RWPE1 (cell line): ENCODE data around the gene CBFA2T2.

Source experiments
- CTCF ChIA-PET: fragments of 350-600 bp; sonication (Branson Sonifier 250); formaldehyde crosslinking; extraction: SDS; loops from one replicate; lab custom pipeline; 2021; lab: Yijun Ruan, JAX
- POLR2A ChIA-PET: fragments of 400-600 bp; formaldehyde crosslinking; extraction: SDS; loops from one replicate; lab custom pipeline; 2020; ENCODE audit warnings: antibody characterized with exemption; ENCODE audit not compliant: low non-redundant PET; lab: Yijun Ruan, JAX
- DNase-seq: peaks from one replicate; pipeline ENCODE4 v3.0.0; 2012; ENCODE audit warnings: low spot score
- H3K27ac ChIP-seq: fragments of 450-650 bp; 2 replicates; pipeline ENCODE4 v1.5.1; 2017
- CTCF ChIP-seq: fragments of 450-650 bp; conservative IDR thresholded peaks from 2 replicates; pipeline ENCODE4 v1.5.1; 2017; ENCODE audit warnings: low read depth, mild to moderate bottlenecking

The CBFA2T2 gene

GRCh38 chr20:33669224-33669623 lies 179.3 kb downstream of the CBFA2T2 start:
- ChIA-PET POLR2A (no interaction called here), CTCF (interaction anchor here (0.5 to 3.3 kb wide), 15 partner anchors 10 to 400 kb away, joined by 3 to 25 read pairs (median 4); partner anchors contain the start of gene SNTA1)
- no peak for DNase-seq
- no peak for TF ChIP-seq CTCF
- peak overlapping the region; percentile 88 for H3K27ac ChIP-seq

DNA sequence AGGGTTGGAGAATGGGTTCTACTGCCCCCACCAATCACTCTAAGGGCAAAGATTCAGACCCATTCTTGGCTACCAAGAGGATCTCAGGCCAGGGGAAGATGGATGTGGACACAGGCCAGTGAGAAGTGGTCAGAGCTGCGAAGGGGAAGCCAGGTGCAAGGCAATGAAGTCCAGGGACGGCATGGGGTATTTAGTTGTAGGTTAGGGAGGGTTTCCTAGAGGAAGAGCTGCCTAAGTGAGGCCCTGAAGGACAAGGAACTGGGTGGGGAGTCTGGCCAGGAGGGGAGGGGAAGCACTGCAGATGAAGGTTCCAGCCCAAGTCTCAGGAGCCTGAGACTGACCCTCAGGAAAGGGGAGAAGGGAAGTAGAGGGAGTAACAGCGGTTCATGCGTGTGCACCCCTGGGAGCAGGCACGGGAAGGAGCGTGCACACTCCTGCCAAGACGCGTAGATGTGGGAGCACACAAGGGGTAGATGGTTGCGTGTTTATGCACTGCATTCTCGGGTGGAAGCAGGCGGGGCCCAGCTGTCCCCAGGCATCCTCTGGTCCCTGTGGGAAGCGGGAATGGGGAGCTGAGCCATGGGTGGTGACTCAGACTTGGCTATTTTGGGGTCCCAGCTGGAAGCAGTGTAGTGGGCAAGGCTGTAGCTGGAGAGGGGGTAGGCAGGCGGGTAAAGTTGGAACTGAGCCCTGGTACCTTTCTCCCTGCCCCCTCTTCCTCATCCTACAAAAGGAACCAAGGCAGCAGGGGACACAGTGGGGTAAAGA lies 180.2 kb downstream of the CBFA2T2 start:
- CTCF ChIA-PET, result interaction anchor here (0.6 to 1.7 kb wide), 7 partner anchors 14 to 399 kb away, joined by 3 to 14 read pairs (median 4); no protein-coding TSS in a partner anchor

GRCh38 chr20:33670715-33671499 lies 181.0 kb downstream of the CBFA2T2 start:
- POLR2A ChIA-PET, result interaction anchor here (0.5 kb wide), 2 partner anchors 277 to 734 kb away, joined by 3 read pairs; no protein-coding TSS in a partner anchor
- CTCF ChIA-PET, result interaction anchor here (0.6 to 1.7 kb wide), 3 partner anchors 17 to 343 kb away, joined by 4 to 6 read pairs (median 5); no protein-coding TSS in a partner anchor
- no peak for TF ChIP-seq CTCF
- DNase-seq, result no peak
- H3K27ac ChIP-seq, result peak overlapping the region; percentile 88

More for the DNA sequence above, 180.2 kb downstream of the CBFA2T2 start:
- no peak for DNase-seq
- no peak for TF ChIP-seq CTCF
- POLR2A ChIA-PET, result interaction anchor here (0.5 kb wide), 2 partner anchors 74 to 77 kb away, joined by 3 read pairs; no protein-coding TSS in a partner anchor
- H3K27ac ChIP-seq, result peak overlapping the region; percentile 88

DNA sequence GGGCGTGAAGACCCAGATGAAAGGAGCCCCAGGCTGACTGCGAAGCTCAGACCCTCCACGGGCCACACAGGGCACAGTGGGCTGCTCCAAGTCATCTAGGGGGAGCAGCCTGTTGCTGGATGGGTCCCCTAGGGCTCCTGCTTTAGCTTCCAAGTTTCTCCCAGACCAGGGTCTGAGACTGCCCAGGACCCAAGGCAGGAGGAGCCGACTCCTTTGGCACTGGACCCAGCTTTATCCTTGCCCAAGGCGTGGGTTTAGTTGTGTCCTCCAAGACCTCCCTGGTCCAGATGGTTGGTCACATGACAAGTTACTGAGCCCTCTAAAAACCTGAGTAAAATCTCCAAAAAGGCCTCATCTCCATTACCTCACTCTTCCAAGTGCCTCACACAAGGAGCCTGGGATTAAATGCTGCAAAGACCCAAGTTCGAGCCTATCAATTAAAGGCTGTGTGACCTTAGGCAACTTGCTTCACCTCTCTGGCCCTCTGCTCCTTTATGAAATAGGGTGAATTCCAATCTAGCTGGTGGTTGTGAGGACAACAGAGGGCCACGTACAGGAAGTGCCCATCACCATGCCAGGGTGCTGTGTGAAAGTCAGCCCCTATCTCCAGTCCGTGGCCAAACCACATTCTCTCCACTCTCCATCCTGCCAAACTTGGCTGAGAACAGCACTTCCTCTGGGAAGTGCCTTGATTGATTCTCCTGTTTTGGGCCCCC lies 181.8 kb downstream of the CBFA2T2 start:
- POLR2A ChIA-PET, result interaction anchor here (0.5 kb wide), 1 partner anchor 278 kb away, joined by 3 read pairs; no protein-coding TSS in a partner anchor
- CTCF ChIA-PET, result interaction anchor here (0.6 kb wide), 1 partner anchor 14 kb away, joined by 3 read pairs; no protein-coding TSS in a partner anchor
- no peak for TF ChIP-seq CTCF
- DNase-seq, result no peak
- peak overlapping the region; percentile 88 for H3K27ac ChIP-seq

- peak overlapping the region; percentile 84 for H3K27ac ChIP-seq
- TF ChIP-seq CTCF, result no peak
- ChIA-PET CTCF (interaction anchor here (0.6 to 0.8 kb wide), 2 partner anchors 13 to 457 kb away, joined by 3 to 5 read pairs; no protein-coding TSS in a partner anchor), POLR2A (interaction anchor here (0.7 kb wide), 1 partner anchor 9 kb away, joined by 3 read pairs; no protein-coding TSS in a partner anchor)
- no peak for DNase-seq
These were observed 182.7 kb downstream of the CBFA2T2 start for GRCh38 chr20:33672426-33673113.
